NCI-H446 treated with DMSO at 0.1 percent for 48 hours (cell line): ENCODE data around the gene C1GALT1.

Experiments
- DNase-seq: peaks from one replicate; lab custom pipeline; 2025; lab: John Stamatoyannopoulos, UW

The C1GALT1 gene

DNA sequence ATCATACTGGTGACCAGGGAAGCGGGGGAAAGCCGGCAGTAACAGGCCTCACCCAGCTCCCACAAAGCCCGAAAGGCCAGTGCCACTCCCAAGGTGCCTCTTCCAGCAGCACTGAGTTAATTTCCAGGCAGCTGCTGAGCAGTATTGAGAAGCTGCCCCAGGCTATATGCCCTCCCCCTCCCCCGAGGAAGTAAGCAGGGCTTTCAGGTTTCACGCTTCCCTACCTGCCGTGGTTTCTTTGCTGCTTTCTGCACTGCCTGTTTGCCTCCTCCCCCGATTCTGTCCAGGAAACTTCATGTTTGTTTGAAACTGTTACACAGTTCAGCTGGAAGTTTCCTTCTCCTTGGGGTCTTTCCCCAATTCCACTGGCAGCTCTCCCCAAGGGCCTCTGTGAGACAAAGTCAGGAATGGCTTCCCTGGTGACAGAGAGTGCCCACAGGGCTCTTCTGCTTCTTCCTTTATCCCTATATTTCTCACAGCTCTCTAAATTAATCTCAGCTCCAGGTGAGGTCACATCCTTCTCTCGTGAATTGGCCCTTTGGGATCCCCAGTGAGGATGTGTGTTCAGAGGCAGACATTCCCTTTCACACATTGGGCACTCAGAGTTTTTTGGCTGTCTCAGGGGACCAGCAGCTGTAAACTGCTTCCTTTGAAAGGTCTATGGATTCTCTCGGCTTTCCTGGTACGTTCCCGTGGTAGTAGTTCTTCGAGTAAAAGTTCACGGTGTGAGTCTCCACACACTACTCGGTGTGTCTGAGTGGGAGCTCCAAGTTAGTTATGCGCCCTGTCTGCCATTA is 19.4 kb downstream of the C1GALT1 start:
- no peak for DNase-seq

DNA sequence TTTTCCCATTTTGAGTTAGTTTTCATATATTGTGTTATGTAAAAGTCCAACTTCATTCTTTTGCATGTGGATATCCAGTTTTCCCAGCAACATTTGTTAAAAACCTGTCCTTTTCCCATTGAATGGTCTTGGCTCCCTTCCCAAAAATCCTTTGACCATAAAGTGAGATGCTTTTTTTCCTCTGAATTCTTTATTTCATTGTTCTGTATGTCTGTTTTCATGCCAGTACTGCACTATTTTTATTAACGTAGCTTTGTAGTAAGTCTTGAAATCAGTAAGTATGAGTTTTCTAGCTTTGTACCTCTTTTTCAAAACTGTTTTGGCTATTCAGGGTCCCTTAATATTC is 20.0 kb downstream of the C1GALT1 start:
- DNase-seq, result no peak

DNA sequence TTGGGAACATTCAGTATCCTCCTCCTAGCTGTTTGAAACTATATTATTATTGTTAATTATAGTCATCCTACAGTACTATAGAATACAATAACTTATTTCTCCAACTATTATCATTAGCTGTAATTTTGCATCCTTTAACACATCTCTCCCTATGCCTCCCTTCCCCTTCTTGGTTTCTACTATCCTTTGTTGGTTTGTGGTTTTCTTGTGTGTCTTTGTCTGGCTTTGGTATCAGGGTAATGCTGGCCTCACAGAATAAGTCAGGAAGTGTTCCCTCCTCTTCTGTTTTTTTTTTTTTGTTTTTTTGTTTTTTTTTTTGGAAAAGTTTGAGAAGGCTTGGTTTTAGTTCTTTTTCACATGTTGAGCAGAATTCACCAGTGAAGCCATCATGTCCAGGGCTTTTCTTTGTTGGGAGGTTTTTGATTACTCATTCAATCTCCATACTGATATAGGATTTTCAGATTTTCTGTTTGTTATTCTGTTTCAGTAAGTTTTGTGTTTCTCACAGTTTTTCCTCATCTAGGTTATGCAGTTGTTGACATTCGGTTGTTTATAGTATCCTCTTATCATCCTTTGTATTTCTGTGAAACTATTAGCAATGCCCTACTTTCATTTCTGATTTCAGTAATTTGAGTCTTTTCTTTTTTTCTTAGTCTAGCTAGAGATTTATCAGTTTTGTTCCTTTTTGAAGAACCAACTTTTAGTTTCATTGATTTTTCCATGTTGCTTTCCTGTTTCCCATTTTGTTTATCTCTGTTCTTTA is 21.6 kb downstream of the C1GALT1 start:
- no peak for DNase-seq

DNA sequence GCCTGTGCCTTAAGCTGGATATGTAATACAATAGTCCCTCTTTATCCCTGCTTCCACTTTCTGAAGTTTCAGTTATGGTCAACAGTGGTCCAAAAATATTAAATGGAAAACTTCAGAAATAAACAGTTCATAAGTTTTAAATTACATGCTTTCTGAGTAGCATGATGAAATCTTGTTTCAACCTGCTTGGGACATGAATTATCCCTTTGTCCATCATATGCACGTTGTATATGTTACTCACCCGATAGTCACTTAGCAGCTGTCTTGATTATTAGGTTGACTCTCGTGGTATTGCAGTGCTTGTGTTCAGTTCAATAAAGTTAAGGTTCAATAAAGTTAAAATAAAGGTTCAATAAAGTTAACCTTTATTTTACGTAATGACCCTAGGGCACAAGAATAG is 25.5 kb downstream of the C1GALT1 start:
- DNase-seq, result no peak

DNA sequence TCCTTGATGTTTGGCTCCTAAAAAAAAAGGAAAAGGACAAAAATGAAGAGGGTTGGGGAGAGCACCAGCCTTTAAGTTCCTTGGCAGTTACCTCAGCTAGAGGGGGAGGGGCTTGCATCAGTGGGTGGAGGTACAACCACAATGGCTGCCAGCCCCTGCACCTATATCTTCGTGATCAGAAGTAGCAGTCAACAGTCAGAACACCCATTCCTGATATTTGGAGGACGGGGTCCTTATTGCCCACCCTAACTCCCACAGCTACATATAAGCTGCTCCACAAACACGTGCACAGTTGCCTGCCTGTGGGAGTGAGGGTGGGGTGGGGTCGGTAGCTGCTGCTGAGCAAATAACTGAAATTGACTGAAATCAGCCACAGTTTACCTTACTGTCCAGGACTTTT is 26.2 kb downstream of the C1GALT1 start:
- no peak for DNase-seq

DNA sequence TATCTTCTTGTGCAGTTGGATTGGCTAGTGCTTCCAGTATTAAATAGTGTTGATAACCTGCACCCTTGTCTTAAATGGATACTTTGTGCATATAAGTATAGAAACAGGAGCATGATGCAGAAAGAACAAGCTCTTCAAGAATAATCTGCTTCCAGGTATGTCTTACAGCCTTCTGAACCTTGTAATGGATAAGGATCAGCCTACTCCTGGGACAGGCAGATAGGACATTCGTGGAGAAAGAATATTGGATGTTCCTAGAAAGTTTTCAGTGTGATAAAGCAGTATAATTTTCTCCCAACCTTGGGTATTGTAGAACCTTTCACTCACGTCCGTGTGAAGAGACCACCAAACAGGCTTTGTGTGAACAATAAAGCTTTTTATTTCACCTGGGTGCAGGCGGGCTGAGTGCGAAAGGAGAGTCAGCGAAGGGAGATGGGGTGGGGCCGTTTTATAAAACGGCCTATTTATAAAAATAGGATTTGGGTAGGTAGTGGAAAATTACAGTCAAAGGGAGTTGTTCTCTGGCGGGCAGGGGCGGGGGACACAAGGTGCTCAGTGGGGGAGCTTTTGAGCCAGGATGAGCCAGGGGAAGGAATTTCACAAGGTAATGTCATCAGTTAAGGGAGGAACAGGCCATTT is 27.2 kb downstream of the C1GALT1 start:
- DNase-seq, result no peak

DNA sequence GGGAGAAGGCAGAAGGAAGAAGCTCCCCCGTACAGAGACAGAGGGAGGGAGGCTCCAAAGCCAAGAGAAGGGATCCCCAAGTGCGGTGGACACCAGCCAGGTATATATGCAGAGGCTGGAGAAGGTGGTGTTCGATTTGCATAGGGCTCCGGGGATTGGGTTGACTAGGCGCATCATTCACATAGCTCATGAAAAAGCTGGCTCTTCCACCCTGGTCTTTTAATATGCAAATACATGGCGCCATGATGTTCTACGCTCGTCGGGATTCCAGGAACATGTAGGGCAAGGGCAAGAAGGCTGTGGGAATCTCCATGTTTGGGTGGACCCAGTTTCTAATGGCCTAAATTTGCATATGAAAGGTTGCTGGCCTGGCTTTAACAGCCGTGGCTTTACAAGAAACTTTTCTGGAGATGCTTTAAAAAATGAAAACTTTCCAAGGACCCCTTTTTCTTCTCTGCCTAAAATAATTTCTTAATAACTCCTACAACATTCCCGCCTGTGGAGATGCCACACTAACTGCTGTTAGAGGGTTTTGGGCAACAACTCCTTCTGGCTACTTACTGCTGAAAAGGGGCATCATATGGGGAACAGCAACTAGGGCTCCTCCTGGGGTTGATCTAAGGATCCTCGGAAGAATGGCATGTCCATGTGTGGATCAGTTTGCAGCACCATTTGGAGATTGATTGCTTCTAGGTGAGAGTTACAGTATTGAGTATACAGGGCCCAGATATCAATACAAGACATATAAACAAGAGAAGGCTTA is 28.3 kb downstream of the C1GALT1 start:
- DNase-seq, result no peak

DNA sequence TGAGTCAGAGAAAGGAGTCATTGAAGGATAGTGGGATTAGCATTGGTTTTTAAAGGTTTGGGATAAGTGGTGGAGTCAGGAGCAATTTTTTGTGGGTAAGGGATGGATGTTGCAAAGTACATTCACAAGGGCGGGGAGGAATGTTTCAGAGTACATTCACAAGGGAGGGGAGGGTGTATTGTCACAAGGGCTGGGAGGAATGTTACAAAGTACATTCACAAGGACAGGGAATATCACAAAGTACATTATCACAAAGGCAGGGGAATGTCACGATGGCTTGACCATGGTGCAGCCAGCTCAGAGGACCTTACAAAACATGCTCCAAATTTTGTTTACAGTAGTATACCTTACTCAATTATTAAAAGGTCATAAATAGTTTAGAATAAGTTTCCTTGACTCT is 30.3 kb downstream of the C1GALT1 start:
- no peak for DNase-seq

DNA sequence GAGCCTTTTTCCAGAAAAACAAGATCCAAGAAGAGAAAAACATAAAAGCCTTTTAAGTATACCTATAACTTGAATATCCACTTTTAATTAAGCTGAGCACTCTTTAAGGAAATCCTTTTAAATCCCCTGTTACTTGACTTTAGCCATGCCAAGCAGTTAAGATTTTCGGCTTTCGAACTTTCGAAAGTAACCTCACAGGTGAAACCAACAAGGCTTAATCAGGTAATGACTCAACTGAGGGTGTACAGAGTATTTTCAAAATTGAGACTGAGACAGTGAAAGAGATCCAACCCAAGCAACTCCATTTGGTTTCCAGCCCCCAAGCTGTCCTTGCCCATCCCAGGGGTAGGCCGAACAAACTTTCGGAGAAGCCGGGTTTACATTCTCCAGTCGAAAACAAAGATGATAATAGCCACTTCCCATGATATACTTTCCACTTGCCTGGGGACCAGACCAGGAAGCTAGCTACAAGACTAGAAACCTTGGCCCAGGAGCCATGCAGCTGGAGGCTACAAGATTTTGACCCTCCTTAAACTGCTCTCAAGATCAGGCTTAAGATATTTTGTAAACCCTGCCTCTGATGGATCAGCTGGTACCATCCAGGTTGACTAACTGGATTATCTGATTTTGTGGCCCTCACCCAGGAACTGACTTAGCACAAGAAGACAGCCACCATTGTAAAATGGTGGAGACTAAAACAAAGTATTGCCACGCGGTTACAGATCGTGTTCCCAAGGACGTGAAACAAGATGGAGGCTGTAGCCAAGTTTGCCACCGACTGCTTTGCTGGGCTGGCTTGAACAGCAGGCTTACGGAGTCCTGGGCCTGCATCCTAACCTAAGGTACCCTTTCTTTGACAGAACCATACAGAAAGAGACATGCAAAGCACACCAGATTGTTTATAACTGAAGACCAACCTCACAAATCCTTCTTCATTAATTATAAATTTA is 32.3 kb downstream of the C1GALT1 start:
- no peak for DNase-seq

DNA sequence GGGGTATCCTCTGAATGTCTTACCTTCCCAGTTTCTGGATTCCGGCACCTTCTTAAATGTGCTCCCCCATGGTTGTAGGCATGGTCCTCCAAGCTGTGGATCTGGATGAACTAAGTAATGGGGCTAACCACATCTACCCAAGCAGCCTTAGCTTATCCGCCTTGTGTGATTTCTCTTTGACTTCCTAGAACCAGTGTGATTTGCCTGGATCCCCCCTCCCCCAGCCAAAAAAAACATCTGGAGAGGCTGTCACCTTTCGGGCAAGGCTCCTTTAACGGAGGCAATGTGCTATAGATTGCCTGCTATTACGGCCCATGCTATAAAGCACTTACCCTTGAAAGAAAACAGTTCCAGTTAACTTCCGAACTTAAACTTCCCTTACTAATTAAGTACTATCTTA is 33.9 kb downstream of the C1GALT1 start:
- no peak for DNase-seq

DNA sequence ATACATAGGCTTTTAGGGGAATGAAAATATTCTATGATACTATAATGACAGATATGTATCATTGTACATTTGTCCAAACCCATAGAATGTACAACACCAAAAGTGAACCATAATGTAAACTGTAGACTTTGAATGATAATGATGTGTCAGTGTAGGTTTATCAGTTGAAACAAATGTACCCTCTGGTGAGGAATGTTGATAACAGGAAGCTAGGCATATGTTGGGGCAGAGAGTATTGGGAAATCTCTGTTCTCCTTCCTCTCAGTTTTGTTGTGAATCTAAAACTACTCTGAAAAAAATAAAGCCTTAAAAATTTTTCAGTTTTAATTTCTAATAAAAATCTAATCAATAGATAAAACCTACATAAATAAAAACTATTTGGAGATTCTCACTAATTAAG is 36.9 kb downstream of the C1GALT1 start:
- DNase-seq, result no peak

DNA sequence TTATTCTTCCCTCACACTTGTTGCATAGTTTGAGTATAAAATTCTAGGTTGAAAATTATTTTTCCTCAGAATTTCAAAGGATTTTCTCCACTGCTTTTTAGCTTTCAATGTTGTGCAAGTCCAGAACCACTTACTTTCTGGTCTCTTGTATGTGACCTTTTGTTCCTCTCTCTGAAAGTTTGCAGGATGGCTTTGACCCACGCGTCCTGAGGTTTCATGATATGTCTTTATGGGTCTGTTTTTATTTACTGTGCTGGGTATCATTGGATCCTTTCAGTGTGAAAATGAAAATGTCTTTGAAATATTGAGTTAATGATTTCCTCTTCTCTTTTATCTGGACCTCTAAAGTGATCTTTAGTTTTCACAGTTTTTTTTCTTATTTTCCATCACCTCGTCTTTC is 38.5 kb downstream of the C1GALT1 start:
- DNase-seq, result no peak

DNA sequence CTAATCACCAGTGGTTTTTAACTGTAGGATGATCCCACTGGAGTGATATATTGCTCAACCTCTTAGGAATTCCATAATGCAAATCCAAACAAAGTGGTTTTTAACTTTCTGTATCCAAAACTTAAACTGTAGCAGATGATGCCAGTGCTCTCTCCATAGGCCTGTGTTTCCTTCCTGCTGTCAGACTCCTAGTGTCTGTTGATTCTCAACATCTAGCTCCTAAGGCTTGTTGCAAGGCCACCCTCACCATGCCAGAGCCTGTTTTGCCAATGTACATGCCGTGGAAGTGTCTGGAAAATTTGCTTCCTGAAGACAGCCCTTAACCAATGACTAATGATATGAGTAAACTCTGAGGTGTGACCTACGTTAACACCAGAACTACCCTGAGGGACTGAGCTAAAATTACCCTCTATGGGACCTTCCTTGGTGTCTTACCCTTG is 39.3 kb downstream of the C1GALT1 start:
- DNase-seq, result no peak

DNA sequence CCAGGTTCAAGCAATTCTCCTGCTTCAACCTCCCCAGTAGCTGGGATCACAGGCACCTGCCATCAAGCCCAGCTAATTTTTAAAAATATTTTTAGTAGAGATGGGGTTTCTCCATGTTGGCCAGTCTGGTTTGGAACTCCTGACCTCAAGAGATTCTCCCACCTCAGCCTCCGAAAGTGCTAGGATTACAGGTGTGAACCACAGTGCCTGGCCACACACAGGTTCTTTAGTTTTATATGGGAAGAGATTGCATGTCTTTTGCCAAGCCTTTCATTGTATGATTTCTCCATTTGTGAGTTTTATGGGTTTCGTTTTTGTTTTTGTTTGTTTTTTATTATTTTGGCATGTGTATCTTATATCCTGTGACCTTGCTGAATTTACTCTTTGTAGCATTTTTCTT is 40.9 kb downstream of the C1GALT1 start:
- no peak for DNase-seq

DNA sequence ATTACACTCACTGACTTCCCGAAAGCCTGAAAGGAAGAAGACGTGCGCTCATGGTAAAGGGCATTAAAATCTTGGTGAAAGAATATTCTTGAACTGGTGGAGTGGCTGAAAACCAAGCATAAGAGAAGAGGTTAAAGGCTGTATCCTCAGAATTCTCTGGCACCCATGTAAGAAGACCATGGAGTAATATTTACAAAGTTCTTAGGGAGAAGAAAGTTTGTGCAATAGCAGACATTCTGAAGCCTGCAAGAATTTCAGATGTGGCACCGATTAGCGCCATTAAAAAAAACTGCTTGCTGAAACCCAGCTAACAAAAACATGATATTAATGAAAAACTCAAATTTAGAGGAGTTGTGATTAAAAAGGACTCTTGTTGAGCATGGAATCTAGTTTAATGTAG is 44.1 kb downstream of the C1GALT1 start:
- no peak for DNase-seq

DNA sequence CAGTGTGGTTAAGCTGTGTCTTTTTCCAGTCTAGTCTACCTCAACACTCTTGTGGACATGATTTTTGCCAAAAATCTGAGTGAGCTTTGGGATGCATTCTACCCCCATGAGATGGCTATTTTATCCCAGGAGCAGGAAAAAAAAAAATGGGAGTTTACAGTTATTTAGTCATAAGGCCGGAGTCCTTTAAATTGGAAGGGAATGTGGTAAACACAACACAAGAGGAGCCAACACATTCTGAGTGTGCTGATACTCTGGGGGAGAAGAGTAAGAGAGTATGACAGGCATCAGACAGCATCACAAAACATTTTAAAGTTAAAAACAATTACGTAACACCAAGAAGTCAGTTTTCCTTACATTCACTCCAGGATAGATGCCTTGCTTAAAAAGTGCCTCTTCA is 46.1 kb downstream of the C1GALT1 start:
- no peak for DNase-seq

DNA sequence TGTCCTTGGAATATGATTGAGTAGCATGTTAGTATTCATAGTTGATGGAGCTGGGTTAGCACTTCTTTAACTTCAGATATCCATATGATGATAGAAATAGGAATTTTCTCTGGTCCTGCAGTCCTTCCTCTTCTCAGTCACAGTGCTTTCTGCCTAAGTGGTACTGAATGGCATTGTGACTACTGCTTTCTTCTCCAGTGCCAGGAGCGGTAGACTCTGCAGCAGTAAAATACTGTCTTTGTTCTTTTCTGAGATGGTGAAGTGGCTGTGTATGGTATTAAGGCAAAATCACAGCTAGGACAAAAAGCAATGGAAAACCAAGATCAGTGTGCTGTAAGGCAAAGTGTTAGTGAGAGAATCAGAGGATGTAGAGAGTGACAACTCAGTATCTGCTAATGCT is 46.6 kb downstream of the C1GALT1 start:
- DNase-seq, result no peak

DNA sequence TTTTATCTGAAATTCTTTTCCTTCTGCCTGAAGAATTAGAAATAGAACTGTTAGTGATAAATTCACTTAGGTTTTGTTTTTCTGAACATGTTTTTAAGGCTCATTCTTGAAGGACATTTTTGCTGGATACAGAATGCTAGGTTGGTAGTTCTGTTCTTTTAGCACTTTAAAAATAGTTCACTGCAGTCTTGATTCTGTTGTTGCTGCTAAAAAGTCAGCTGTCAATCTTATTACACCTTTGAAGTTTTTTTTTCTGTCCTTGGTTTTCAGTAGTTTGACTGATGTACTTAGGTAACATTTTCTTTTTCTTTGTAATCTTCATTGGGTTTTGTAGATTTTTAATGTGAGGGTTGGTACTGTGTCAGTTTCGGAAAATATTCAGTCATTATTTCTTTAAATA is 48.7 kb downstream of the C1GALT1 start:
- DNase-seq, result no peak

DNA sequence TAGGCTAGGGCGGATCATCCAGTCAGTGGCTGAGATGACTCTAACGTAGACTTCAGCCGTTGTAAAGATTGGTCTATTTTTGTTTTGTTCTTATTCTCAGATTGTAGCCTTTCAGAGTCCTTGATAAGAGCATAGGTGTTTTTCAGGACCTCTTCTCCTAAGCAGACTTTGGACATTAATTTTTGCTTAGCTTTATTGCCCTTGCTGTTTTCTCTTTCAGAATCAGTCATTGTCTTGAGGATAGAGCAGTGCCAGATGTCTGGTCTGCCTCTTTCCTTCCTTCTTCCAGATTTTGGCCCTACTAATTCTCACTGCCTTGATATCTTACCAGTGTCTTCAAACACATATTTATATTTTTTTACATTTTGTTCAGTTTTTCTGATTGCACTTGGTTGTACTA is 49.5 kb downstream of the C1GALT1 start:
- DNase-seq, result no peak

DNA sequence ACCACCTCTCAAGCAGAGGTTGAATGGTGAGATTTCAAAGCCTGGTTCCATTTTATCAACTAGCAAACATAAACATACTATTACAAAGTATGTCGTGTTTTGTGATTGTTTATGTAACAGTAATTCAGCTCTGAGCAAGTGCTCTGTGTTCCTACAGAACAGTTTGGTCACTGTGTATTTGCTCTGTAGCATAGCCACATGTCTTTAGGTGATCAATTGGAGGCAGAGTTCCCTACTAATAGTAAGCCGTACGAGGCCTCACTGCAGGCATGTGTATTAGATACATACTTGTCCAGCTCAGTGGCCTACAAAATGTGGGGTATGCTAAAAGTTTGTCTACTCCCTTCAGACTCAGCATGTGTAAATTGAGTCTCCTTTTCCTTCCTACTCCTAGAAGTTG is 53.0 kb downstream of the C1GALT1 start:
- DNase-seq, result no peak

DNA sequence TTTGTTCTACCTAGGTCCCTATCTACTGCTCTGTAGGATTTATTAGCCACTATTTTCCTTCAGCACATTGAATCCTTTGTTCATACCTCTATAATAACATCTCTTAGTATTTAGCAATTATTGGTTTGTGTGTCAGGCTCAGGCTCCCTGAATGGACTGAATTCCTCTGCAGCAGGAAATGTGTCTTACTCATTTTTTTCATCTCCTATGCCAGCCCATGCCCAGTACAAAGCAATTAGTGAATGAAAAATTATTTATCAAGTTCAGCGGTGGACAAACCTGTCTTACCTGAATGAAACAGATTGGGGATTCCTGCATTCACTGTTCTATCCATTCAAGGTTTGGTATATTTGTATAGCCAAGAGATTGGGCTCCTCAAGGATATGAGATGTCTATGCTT is 53.7 kb downstream of the C1GALT1 start:
- no peak for DNase-seq
